CD4-positive, alpha-beta T cell treated with Interleukin-10 for 1 hour (primary cell): ENCODE data around the gene RBMY1B.
"Not testable (repeated sequence)": the region's sequence is repeated elsewhere in the genome, so short reads cannot be mapped to it uniquely, and the experiment has no call there.

Experiments
- DNase-seq: peaks from one replicate; pipeline ENCODE4 v3.0.0-alpha.2; 2020

Gene RBMY1B

GRCh38 chrY:21511038-21511437, at the start of gene RBMY1B:
Gene RBMY1B (plus strand): TSS chrY:21511338. CDS start chrY:21513351, 2,013 bp downstream.
- not testable (repeated sequence) for DNase-seq

- DNase-seq = not testable (repeated sequence)
These were observed 48.2 kb upstream of the RBMY1B start for GRCh38 chrY:21462915-21463314.

- no peak for DNase-seq
These were observed 28.2 kb upstream of the RBMY1B start for GRCh38 chrY:21482967-21483366.

GRCh38 chrY:21534579-21534978, 23.4 kb downstream of the RBMY1B start, which contains the start of gene RBMY1A1:
Gene RBMY1A1 (plus strand): TSS chrY:21534879. CDS start chrY:21536892, 2,013 bp downstream.
- DNase-seq = not testable (repeated sequence)

GRCh38 chrY:21559316-21559984, 48.3 kb downstream of the RBMY1B start:
- not testable (repeated sequence) for DNase-seq
